ENCODE results near the gene STPG3. TPM values are rescaled to one million over a fixed set of nuclear protein-coding genes. Genes with fewer than 3 reads are reported as not detected.

Gene STPG3
- total RNA-seq, 1 donor from 2014 or later: not detected

GRCh38 chr9:137296670-137297664, 45.9 kb downstream of the STPG3 start:
- H3K4me3 ChIP-seq: peak overlapping the region; percentile 45
- H3K9me3 ChIP-seq: no peaks in the 10 kb centered on the region
- peaks cover 27% of the 10 kb centered on the region for H3K4me1 ChIP-seq
- peak overlapping the region; percentile 72 for H3K27ac ChIP-seq
- TF ChIP-seq CTCF (IDR thresholded peaks at IDR 0.05): no peak
- intact Hi-C loops (cut with DNase I): loop anchor here (10.0 kb wide), 1 partner anchor 108 kb away; no protein-coding TSS in a partner anchor
- peak; percentile 69 for DNase-seq
- H3K36me3 ChIP-seq: no peaks in the 10 kb centered on the region
- peaks cover 30% of the 10 kb centered on the region for H3K27me3 ChIP-seq
- ATAC-seq: peak; percentile 1

GRCh38 chr9:137297966-137298365, 46.9 kb downstream of the STPG3 start:
- peaks cover 32% of the 10 kb centered on the region for H3K4me1 ChIP-seq

GRCh38 chr9:137298401-137299202, 47.5 kb downstream of the STPG3 start:
- Histone ChIP-seq H3K27ac (peak overlapping the region; percentile 30), H3K36me3 (no peaks in the 10 kb centered on the region), H3K4me1 (peaks cover 34% of the 10 kb centered on the region), H3K4me3 (peak overlapping the region; percentile 55), H3K9me3 (no peaks in the 10 kb centered on the region), H3K27me3 (peaks cover 30% of the 10 kb centered on the region)
- DNase-seq (peak; percentile 64), ATAC-seq (no peak)
- no peak for TF ChIP-seq CTCF (IDR thresholded peaks at IDR 0.05)
- intact Hi-C loops (cut with DNase I): loop anchor here (10.0 kb wide), 1 partner anchor 106 kb away; no protein-coding TSS in a partner anchor

More at GRCh38 chr9:137297966-137298365, 46.9 kb downstream of the STPG3 start:
- Histone ChIP-seq H3K36me3 (no peaks in the 10 kb centered on the region), H3K4me3 (no peak overlapping the region), H3K27ac (peak overlapping the region; percentile 30), H3K27me3 (peaks cover 30% of the 10 kb centered on the region), H3K9me3 (no peaks in the 10 kb centered on the region)
- TF ChIP-seq CTCF (IDR thresholded peaks at IDR 0.05): no peak
- intact Hi-C loops (cut with DNase I): loop anchor here (10.0 kb wide), 1 partner anchor 107 kb away; no protein-coding TSS in a partner anchor
- ATAC-seq: no peak
- DNase-seq: peak; percentile 59

- Histone ChIP-seq H3K4me3 (peak overlapping the region; percentile 55), H3K27ac (no peak overlapping the region), H3K27me3 (peaks cover 30% of the 10 kb centered on the region), H3K36me3 (no peaks in the 10 kb centered on the region), H3K4me1 (peaks cover 39% of the 10 kb centered on the region), H3K9me3 (no peaks in the 10 kb centered on the region)
- DNase-seq: no peak
- no peak for TF ChIP-seq CTCF (IDR thresholded peaks at IDR 0.05)
- no peak for ATAC-seq
- intact Hi-C loops (cut with DNase I): loop anchor here (10.0 kb wide), 1 partner anchor 106 kb away; no protein-coding TSS in a partner anchor
Measured at GRCh38 chr9:137299203-137299565, 48.1 kb downstream of the STPG3 start.

DNA sequence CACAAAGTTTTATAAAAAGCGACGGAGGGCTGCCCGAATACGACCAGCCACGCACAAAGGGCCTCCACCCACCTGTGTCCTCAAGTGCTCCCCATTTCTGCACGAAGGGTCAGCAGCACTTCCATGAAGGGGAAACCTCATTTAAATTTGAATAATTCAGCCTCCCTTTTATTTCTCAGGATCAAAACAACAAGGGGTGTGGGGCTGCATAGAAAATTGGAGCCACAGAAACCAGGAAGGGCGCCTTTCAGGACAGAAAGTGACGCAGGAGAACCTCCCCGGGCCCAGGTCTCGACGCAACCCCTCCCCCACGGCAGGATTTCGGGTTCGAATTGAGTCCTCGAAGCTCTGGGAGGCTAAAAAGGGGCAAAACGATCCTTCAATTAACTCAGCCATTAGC, 48.9 kb downstream of the STPG3 start:
- H3K27me3 ChIP-seq: peaks cover 30% of the 10 kb centered on the region
- no peak for ATAC-seq
- no peaks in the 10 kb centered on the region for H3K36me3 ChIP-seq
- intact Hi-C loops (cut with DNase I): loop anchor here (10.0 kb wide), 1 partner anchor 105 kb away; no protein-coding TSS in a partner anchor
- no peak for TF ChIP-seq CTCF (IDR thresholded peaks at IDR 0.05)
- no peak for DNase-seq
- H3K27ac ChIP-seq: peak overlapping the region; percentile 32
- H3K4me3 ChIP-seq: peak overlapping the region; percentile 55
- H3K9me3 ChIP-seq: no peaks in the 10 kb centered on the region
- peaks cover 39% of the 10 kb centered on the region for H3K4me1 ChIP-seq

Data from upper lobe of right lung (tissue), 1 donor.